Esophagus muscularis mucosa (tissue), 4 donors: ENCODE results near the gene ZNF224. TPM values are rescaled to one million over a fixed set of nuclear protein-coding genes. Genes with fewer than 3 reads are reported as not detected.

Experiments used
- DNase-seq: peaks from one replicate; pipeline ENCODE4 v3.0.0-alpha.2; 2017; ENCODE audit errors: extremely low spot score
- H3K27ac ChIP-seq, 4 donors: fragments of 200-600 bp; sonication (generic); replicated peaks in 1 of 4; 1 replicate in 3 of 4; 2 replicates in 1 of 4; pipeline ENCODE4 v1.5.1; 2016 to 2019; ENCODE audit warnings: mild to moderate bottlenecking in 1 of 4
- H3K27me3 ChIP-seq, 4 donors: fragments of 200-600 bp; sonication (generic); one replicate each; pipeline versions ENCODE4 v1.5.1 to v1.6.0; 2016 to 2019
- H3K36me3 ChIP-seq, 4 donors: fragments of 200-600 bp; sonication (generic); one replicate each; pipeline ENCODE4 v1.5.1; 2016 to 2019
- H3K4me1 ChIP-seq, 4 donors: fragments of 200-600 bp; sonication (generic); one replicate each; pipeline ENCODE4 v1.5.1; 2016 to 2019
- H3K4me3 ChIP-seq, 4 donors: fragments of 200-600 bp; sonication (generic); 1 replicate in 2 of 4; 2 replicates in 2 of 4; pipeline ENCODE4 v1.5.1; 2016 to 2019; ENCODE audit warnings: mild to moderate bottlenecking in 4 of 4, moderate library complexity in 1 of 4
- H3K9me3 ChIP-seq, 4 donors: fragments of 200-600 bp; sonication (generic); 1 replicate in 3 of 4; 2 replicates in 1 of 4; pipeline ENCODE4 v1.5.1; 2016 to 2019
- CTCF ChIP-seq, 3 experiments: fragments of 200-600 bp in 2 of 3; fragments of 450-650 bp in 1 of 3; sonication (generic) in 2 of 3; IDR thresholded peaks; one replicate each; pipeline ENCODE4 v1.5.1; 2017 to 2019; ENCODE audit warnings: antibody characterized with exemption in 3 of 3, mild to moderate bottlenecking in 2 of 3, moderate library complexity in 1 of 3
- EP300 ChIP-seq: sonication (generic); formaldehyde crosslinking; IDR thresholded peaks from one replicate; pipeline ENCODE4 v1.6.1; 2017; ENCODE audit warnings: antibody characterized with exemption
- POLR2A ChIP-seq: fragments of 450-650 bp; IDR thresholded peaks from one replicate; pipeline ENCODE4 v1.6.1; 2017; ENCODE audit warnings: antibody characterized with exemption, moderate library complexity, mild to moderate bottlenecking, low read depth
- POLR2AphosphoS5 ChIP-seq, 2 donors: sonication (generic); formaldehyde crosslinking; IDR thresholded peaks; one replicate each; pipeline ENCODE4 v1.6.1; 2017; ENCODE audit warnings: antibody characterized with exemption in 2 of 2
- WGBS: methylation state at CpG from one replicate; pipeline ENCODE4 v1.1.5; 2018; 5-methylcytosine and 5-hydroxymethylcytosine counted together
- intact Hi-C: fragments of 100-400 bp; cut with DNase I; formaldehyde crosslinking; loops from one replicate; pipeline ENCODE4 v1.15.1; 2023
- small RNA-seq, 3 donors: library from RNA; depleted of rRNA; stranded (forward); fragments of <200 nt; gene quantifications; one replicate each; pipeline ENCODE3, GENCODE V24; 2016
- total RNA-seq, 4 donors: library from RNA; depleted of rRNA; stranded (reverse); fragments of >200 nt; gene quantifications; one replicate each; pipeline versions ENCODE4 v1.1.0 to v1.2.1, GENCODE V29; 2016

Gene ZNF224
- total RNA-seq, 4 donors from 2014 or later, result 12.4 to 28.7 (median 16.2) TPM

DNA sequence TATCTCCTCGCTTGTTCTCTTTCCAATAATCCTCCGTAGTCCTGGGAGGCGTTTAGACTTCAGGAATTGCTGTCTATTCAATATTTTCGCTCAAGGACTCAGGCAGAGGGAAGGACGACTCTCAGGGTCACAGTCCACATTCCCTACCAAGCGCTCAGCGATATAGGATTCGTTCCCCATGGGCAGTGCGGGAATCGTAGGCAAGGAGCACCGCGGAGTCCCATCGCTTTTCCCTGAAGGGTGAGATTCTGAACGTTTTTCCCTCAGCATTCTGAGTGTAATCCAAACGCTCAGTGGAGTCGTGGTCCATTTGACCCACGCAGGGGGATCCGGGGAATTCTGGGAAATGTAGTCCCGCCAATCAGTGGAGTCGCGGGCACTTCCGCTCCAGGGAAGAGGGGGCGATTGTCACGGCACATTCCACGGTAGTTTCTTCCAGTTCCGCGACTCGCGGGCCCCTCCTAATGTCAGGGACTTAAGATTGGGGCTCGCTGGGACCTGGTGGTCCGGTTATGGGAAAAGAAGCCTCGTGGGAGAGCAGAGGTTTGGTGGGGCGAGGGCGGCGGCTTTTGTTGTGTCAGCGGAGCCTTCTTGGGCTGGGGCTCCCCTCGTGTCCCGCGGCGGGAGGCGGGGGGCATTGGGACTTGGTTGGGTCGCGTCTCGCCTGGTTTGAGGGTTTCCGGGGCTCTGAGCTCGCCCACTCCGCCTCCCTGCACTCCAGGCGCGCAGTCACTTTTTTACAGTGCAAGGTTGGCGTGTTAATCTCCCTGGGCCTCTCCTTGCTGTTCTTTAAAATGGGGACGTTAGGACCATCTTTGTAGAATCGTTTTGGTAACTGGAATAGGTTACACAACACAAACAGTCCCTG, 47.3 kb downstream of the ZNF224 start, which contains the start of gene ZNF234:
Gene ZNF234, plus strand, starts transcription at position 364 of the 868 bp plus-strand sequence. CDS start 3,079 bp downstream, outside the sequence.
- intact Hi-C loops, result loop anchor here (2.0 kb wide), 1 partner anchor 19 kb away; no protein-coding TSS in a partner anchor
- no peak for TF ChIP-seq EP300
- peak; percentile 73 to 74 for TF ChIP-seq POLR2AphosphoS5 (IDR thresholded peaks at IDR 0.05)
- TF ChIP-seq CTCF (IDR thresholded peaks at IDR 0.05), result no peak

GRCh38 chr19:44142059-44142433, 47.9 kb downstream of the ZNF224 start:
- intact Hi-C loops, result no loop called here
- peak overlapping the region; percentile 76 to 83 (median 82) for H3K27ac ChIP-seq
- WGBS, result 4% methylated on average over 11 of the region's 13 CpGs
- no peaks in the 10 kb centered on the region for H3K27me3 ChIP-seq
- H3K36me3 ChIP-seq, result peaks cover 11 to 32% (median 25%) of the 10 kb centered on the region in 4 donors
- peak overlapping the region; percentile 72 to 83 (median 77) for H3K4me3 ChIP-seq
- no peaks in the 10 kb centered on the region for H3K9me3 ChIP-seq
- peaks cover 9 to 23% (median 19%) of the 10 kb centered on the region in 4 donors for H3K4me1 ChIP-seq
- TF ChIP-seq CTCF (IDR thresholded peaks at IDR 0.05) (no peak), POLR2AphosphoS5 (IDR thresholded peaks at IDR 0.05) (no peak), POLR2A (no peak), EP300 (no peak)
- no peak for DNase-seq

More for the DNA sequence above, 47.3 kb downstream of the ZNF224 start, which contains the start of gene ZNF234:
- Histone ChIP-seq H3K27ac (peak within 1 kb of the TSS; percentile 76 to 83 (median 82)), H3K36me3 (peaks cover 11 to 26% (median 21%) of the 10 kb centered on the region in 4 donors), H3K4me1 (peaks cover 9 to 23% (median 19%) of the 10 kb centered on the region in 4 donors), H3K27me3 (no peaks in the 10 kb centered on the region), H3K9me3 (no peaks in the 10 kb centered on the region), H3K4me3 (peak within 1 kb of the TSS; percentile 72 to 83 (median 77))
- DNase-seq, result peak; percentile 95
- WGBS, result 0% methylated on average over 17 of the region's 52 CpGs

DNA sequence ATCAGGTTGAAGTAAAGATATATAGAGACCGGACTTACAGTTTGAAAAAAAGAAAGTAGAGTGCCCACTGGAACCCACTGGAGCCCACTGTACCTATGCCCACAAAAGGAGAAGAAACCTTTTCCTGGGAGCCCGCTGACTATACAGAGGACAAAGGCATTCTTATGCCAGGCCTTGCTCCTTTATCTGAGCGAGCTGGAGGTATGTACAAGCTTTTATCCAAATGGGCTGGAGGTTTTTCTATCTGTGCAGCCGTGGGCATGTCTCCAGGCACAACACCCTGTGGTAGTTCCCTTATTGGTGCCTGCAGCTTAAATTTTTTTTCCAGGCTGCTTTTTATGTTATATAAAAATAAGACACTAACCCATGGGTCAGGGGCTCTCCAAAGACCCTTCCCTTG, 55.6 kb downstream of the ZNF224 start:
- no peak for DNase-seq
- Histone ChIP-seq H3K36me3 (peaks cover 72 to 100% (median 95%) of the 10 kb centered on the region in 4 donors), H3K27ac (no peak overlapping the region), H3K27me3 (no peaks in the 10 kb centered on the region), H3K4me1 (peaks cover 0 to 10% (median 0%) of the 10 kb centered on the region in 4 donors), H3K4me3 (no peak overlapping the region), H3K9me3 (peaks cover 0 to 52% (median 32%) of the 10 kb centered on the region in 4 donors)
- TF ChIP-seq EP300, result no peak
- WGBS, result over 99% methylated on average over 4 of the region's 4 CpGs
- intact Hi-C loops, result no loop called here

GRCh38 chr19:44151491-44151890, 57.3 kb downstream of the ZNF224 start:
- TF ChIP-seq EP300 (no peak), CTCF (IDR thresholded peaks at IDR 0.05) (no peak), POLR2AphosphoS5 (IDR thresholded peaks at IDR 0.05) (no peak), POLR2A (no peak)
- peaks cover 0 to 10% (median 0%) of the 10 kb centered on the region in 4 donors for H3K4me1 ChIP-seq
- no peak for DNase-seq
- H3K27ac ChIP-seq, result no peak overlapping the region
- H3K36me3 ChIP-seq, result peaks cover 77 to 100% (median 96%) of the 10 kb centered on the region in 4 donors
- no peak overlapping the region for H3K4me3 ChIP-seq
- H3K9me3 ChIP-seq, result peaks cover 6 to 69% (median 49%) of the 10 kb centered on the region in 4 donors
- WGBS, result 93% methylated on average over 5 of the region's 5 CpGs
- H3K27me3 ChIP-seq, result no peaks in the 10 kb centered on the region
- intact Hi-C loops, result no loop called here

DNA sequence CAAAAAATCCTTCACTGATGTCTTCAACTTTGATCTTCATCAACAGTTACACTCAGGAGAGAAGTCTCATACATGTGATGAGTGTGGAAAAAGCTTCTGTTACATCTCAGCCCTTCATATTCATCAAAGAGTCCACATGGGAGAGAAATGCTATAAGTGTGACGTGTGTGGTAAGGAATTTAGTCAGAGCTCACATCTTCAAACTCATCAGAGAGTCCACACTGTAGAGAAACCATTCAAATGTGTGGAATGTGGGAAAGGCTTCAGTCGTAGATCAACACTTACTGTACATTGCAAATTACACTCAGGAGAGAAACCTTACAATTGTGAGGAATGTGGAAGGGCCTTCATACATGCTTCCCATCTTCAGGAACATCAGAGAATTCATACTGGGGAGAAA, 62.3 kb downstream of the ZNF224 start:
- no peak for DNase-seq
- TF ChIP-seq POLR2AphosphoS5 (IDR thresholded peaks at IDR 0.05), result no peak
- TF ChIP-seq POLR2A, result no peak
- peaks cover 21 to 94% (median 93%) of the 10 kb centered on the region in 4 donors for H3K9me3 ChIP-seq
- H3K4me3 ChIP-seq, result no peak overlapping the region
- no peak overlapping the region for H3K27ac ChIP-seq
- peaks cover 58 to 68% (median 64%) of the 10 kb centered on the region in 4 donors for H3K36me3 ChIP-seq
- intact Hi-C loops, result no loop called here
- peaks cover 0 to 5% (median 0%) of the 10 kb centered on the region in 4 donors for H3K4me1 ChIP-seq
- H3K27me3 ChIP-seq, result no peaks in the 10 kb centered on the region
- 100% methylated on average over 2 of the region's 2 CpGs for WGBS

Small RNA genes lying within 50 kb of the gene (small RNA-seq; reads per million reads assigned to genes)
- gene RNU6-902P, result 0 reads per million in 3 donors

Other genes with a start within 250 kb of the ZNF224 start
- 1 to 10 TPM; 1.4 to 5.0 (median 3.5) TPM for gene ZNF404, start 210.4 kb upstream of the ZNF224 start, total RNA-seq
- gene ZNF45, start 159.1 kb upstream of the ZNF224 start, total RNA-seq, result 10 to 100 TPM; 10.1 to 13.1 (median 12.5) TPM
- gene ZNF221, start 143.1 kb upstream of the ZNF224 start, total RNA-seq, result 1 to 10 TPM; 3.5 to 7.1 (median 5.2) TPM
- gene ZNF155, start 110.2 kb upstream of the ZNF224 start, total RNA-seq, result 1 to 10 TPM; 5.3 to 6.2 (median 5.9) TPM
- 1 to 10 TPM; 2.7 to 7.5 (median 3.5) TPM for gene ZNF230, start 91.4 kb upstream of the ZNF224 start, total RNA-seq
- gene ZNF222, start 69.0 kb upstream of the ZNF224 start, total RNA-seq, result 1 to 10 TPM; 1.2 to 3.8 (median 2.3) TPM
- 1 to 10 TPM in 3 of 4 donors, under 1 TPM in 1; 0.83 to 2.6 (median 2.5) TPM for gene ZNF223, start 42.3 kb upstream of the ZNF224 start, total RNA-seq
- gene ZNF284, start 22.2 kb upstream of the ZNF224 start, total RNA-seq, result 1 to 10 TPM; 1.3 to 2.9 (median 2.5) TPM
- 1 to 10 TPM; 3.3 to 6.2 (median 3.9) TPM for gene ZNF225, start 19.0 kb downstream of the ZNF224 start, total RNA-seq
- gene ZNF234, start 47.2 kb downstream of the ZNF224 start, total RNA-seq, result 1 to 10 TPM; 5.4 to 7.0 (median 5.7) TPM
- gene ZNF226, start 70.7 kb downstream of the ZNF224 start, total RNA-seq, result 10 to 100 TPM; 12.9 to 14.4 (median 13.2) TPM
- 10 to 100 TPM; 10.9 to 13.3 (median 12.4) TPM for gene ZNF227, start 118.2 kb downstream of the ZNF224 start, total RNA-seq
- 1 to 10 TPM in 2 of 4 donors, under 1 TPM in 2; 0.50 to 2.1 (median 0.98) TPM for gene ZNF233, start 165.5 kb downstream of the ZNF224 start, total RNA-seq
- gene ZNF235, start 210.7 kb downstream of the ZNF224 start, total RNA-seq, result 1 to 10 TPM; 4.1 to 5.6 (median 4.5) TPM